Stimulated activated CD8-positive, alpha-beta memory T cell treated with anti-CD3 and anti-CD28 coated beads, Interleukin-4, amount 100 ng/mL, for 4 hours (primary cell): ENCODE measurements around the gene CNTN4.

Source experiments
- DNase-seq, 2 donors: peaks; one replicate each; pipeline ENCODE4 v3.0.0-alpha.2; 2020; ENCODE audit warnings: low read depth in 2 of 2, low spot score in 1 of 2

CNTN4 gene

GRCh38 chr3:2849092-2849491 is 750.4 kb downstream of the CNTN4 start:
- no peak for DNase-seq

GRCh38 chr3:2850701-2851100 is 752.0 kb downstream of the CNTN4 start:
- no peak for DNase-seq

- DNase-seq: no peak
Observed at GRCh38 chr3:2851361-2851760, 752.7 kb downstream of the CNTN4 start.

GRCh38 chr3:2851835-2852234 is 753.2 kb downstream of the CNTN4 start:
- DNase-seq: no peak

GRCh38 chr3:2853651-2854050 is 755.0 kb downstream of the CNTN4 start:
- no peak for DNase-seq

GRCh38 chr3:2856138-2857133 is 757.8 kb downstream of the CNTN4 start:
- DNase-seq: no peak

- no peak for DNase-seq
Observed at GRCh38 chr3:2860626-2861025, 762.0 kb downstream of the CNTN4 start.

- DNase-seq: no peak
Observed at GRCh38 chr3:2861120-2861519, 762.5 kb downstream of the CNTN4 start.

GRCh38 chr3:2861920-2862319 is 763.3 kb downstream of the CNTN4 start:
- DNase-seq: no peak

GRCh38 chr3:2862366-2862765 is 763.7 kb downstream of the CNTN4 start:
- DNase-seq: no peak

GRCh38 chr3:2863127-2863526 is 764.5 kb downstream of the CNTN4 start:
- DNase-seq: no peak

GRCh38 chr3:2869905-2870304 is 771.2 kb downstream of the CNTN4 start:
- DNase-seq: no peak

GRCh38 chr3:2870724-2871333 is 772.2 kb downstream of the CNTN4 start:
- no peak for DNase-seq

- no peak for DNase-seq
Observed at GRCh38 chr3:2872884-2873283, 774.2 kb downstream of the CNTN4 start.

GRCh38 chr3:2873986-2874385 is 775.3 kb downstream of the CNTN4 start:
- DNase-seq: no peak

GRCh38 chr3:2875699-2876098 is 777.0 kb downstream of the CNTN4 start:
- DNase-seq: no peak

- no peak for DNase-seq
Observed at GRCh38 chr3:2876362-2876761, 777.7 kb downstream of the CNTN4 start.

GRCh38 chr3:2879023-2879422 is 780.4 kb downstream of the CNTN4 start:
- DNase-seq: no peak

GRCh38 chr3:2879587-2879986 is 780.9 kb downstream of the CNTN4 start:
- DNase-seq: no peak

- no peak for DNase-seq
Observed at GRCh38 chr3:2880218-2880756, 781.6 kb downstream of the CNTN4 start.

- no peak for DNase-seq
Observed at GRCh38 chr3:2883283-2883682, 784.6 kb downstream of the CNTN4 start.

GRCh38 chr3:2888592-2888991 is 789.9 kb downstream of the CNTN4 start:
- DNase-seq: no peak
